ENCODE measurements around the gene NGLY1. TPM values are rescaled to one million over a fixed set of nuclear protein-coding genes. Genes with fewer than 3 reads are reported as not detected.

The NGLY1 gene
- total RNA-seq, 2 experiments from 2014 or later = 86.1 to 135 TPM

- no peaks in the 10 kb centered on the region for H3K9me3 Mint-ChIP-seq (ENCODE audit: low read depth)
- H3K27ac Mint-ChIP-seq = no peak overlapping the region
- H3K4me3 Mint-ChIP-seq = no peak overlapping the region
- DNase-seq (no peak), ATAC-seq (no peak)
- H3K36me3 Mint-ChIP-seq (ENCODE audit: low read depth) = no peaks in the 10 kb centered on the region
- ChIA-PET CTCF (interaction anchor here (2.4 kb wide), 1 partner anchor 10 kb away, joined by 13 read pairs; no protein-coding TSS in a partner anchor), POLR2A (no interaction called here)
- intact Hi-C loops (cut with DNase I, micrococcal nuclease) = no loop called here
- no peaks in the 10 kb centered on the region for H3K4me1 Mint-ChIP-seq
- H3K27me3 Mint-ChIP-seq = peaks cover 13% of the 10 kb centered on the region
These were observed 75.8 kb downstream of the NGLY1 start for GRCh38 chr3:25707268-25707926.

DNA sequence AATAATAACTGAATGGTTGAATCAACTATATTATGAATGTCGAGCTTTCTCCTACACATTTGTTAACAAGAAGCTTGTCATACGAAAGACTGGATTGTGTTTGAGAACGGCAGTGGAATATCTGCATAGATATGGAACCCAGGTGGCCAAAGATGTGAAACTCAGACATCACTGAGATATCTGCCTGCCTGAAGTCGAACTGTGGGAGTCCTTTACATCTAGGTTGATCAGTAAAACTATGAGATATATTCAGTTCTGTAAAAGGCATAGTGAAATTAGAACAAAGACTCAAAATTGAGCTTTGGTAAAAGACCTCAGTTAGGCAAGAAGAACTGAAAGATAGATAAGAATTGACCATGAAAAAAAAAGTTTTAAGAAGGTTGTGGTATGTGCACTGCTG is 77.0 kb downstream of the NGLY1 start:
- Mint-ChIP-seq H3K27me3 (peaks cover 13% of the 10 kb centered on the region), H3K27ac (no peak overlapping the region), H3K4me1 (no peaks in the 10 kb centered on the region), H3K36me3 (ENCODE audit: low read depth) (no peaks in the 10 kb centered on the region), H3K4me3 (no peak overlapping the region), H3K9me3 (ENCODE audit: low read depth) (no peaks in the 10 kb centered on the region)
- DNase-seq (no peak), ATAC-seq (no peak)
- POLR2A ChIA-PET = no interaction called here
- intact Hi-C loops (cut with DNase I, micrococcal nuclease) = no loop called here
- CTCF ChIA-PET = interaction anchor here (0.8 to 2.4 kb wide), 3 partner anchors 8 to 37 kb away, joined by 3 to 13 read pairs (median 3); no protein-coding TSS in a partner anchor

GRCh38 chr3:25697553-25697952 is 85.7 kb downstream of the NGLY1 start:
- CTCF ChIA-PET = interaction anchor here (0.6 to 1.8 kb wide), 4 partner anchors 9 to 1306 kb away, joined by 3 to 13 read pairs (median 5); no protein-coding TSS in a partner anchor

GRCh38 chr3:25695731-25696420 is 87.4 kb downstream of the NGLY1 start:
- no peaks in the 10 kb centered on the region for H3K9me3 Mint-ChIP-seq (ENCODE audit: low read depth)
- ChIA-PET POLR2A (no interaction called here), CTCF (interaction anchor here (0.7 to 1.8 kb wide), 2 partner anchors 11 to 47 kb away, joined by 3 to 6 read pairs; no protein-coding TSS in a partner anchor)
- DNase-seq (no peak), ATAC-seq (no peak)
- peaks cover 8% of the 10 kb centered on the region for H3K27me3 Mint-ChIP-seq
- no peak overlapping the region for H3K4me3 Mint-ChIP-seq
- no peak overlapping the region for H3K27ac Mint-ChIP-seq
- H3K36me3 Mint-ChIP-seq (ENCODE audit: low read depth) = no peaks in the 10 kb centered on the region
- H3K4me1 Mint-ChIP-seq = no peaks in the 10 kb centered on the region
- intact Hi-C loops (cut with DNase I, micrococcal nuclease) = no loop called here

More at GRCh38 chr3:25697553-25697952, 85.7 kb downstream of the NGLY1 start:
- intact Hi-C loops (cut with DNase I, micrococcal nuclease) = no loop called here
- no peak for ATAC-seq
- Mint-ChIP-seq H3K27ac (no peak overlapping the region), H3K4me1 (no peaks in the 10 kb centered on the region), H3K36me3 (ENCODE audit: low read depth) (no peaks in the 10 kb centered on the region), H3K9me3 (ENCODE audit: low read depth) (no peaks in the 10 kb centered on the region), H3K4me3 (no peak overlapping the region), H3K27me3 (peaks cover 2% of the 10 kb centered on the region)
- POLR2A ChIA-PET = interaction anchor here (0.7 kb wide), 1 partner anchor 31 kb away, joined by 4 read pairs; no protein-coding TSS in a partner anchor
- no peak for DNase-seq

GRCh38 chr3:25693238-25693637 is 90.0 kb downstream of the NGLY1 start:
- Mint-ChIP-seq H3K4me3 (no peak overlapping the region), H3K27ac (no peak overlapping the region), H3K36me3 (ENCODE audit: low read depth) (no peaks in the 10 kb centered on the region), H3K9me3 (ENCODE audit: low read depth) (no peaks in the 10 kb centered on the region), H3K27me3 (peaks cover 15% of the 10 kb centered on the region), H3K4me1 (no peaks in the 10 kb centered on the region)
- ChIA-PET CTCF (no interaction called here), POLR2A (no interaction called here)
- ATAC-seq (no peak), DNase-seq (no peak)
- intact Hi-C loops (cut with DNase I, micrococcal nuclease) = no loop called here

GRCh38 chr3:25692341-25692740 is 90.9 kb downstream of the NGLY1 start:
- no peaks in the 10 kb centered on the region for H3K4me1 Mint-ChIP-seq
- H3K27me3 Mint-ChIP-seq = peaks cover 16% of the 10 kb centered on the region
- intact Hi-C loops (cut with DNase I, micrococcal nuclease) = no loop called here
- DNase-seq (no peak), ATAC-seq (no peak)
- POLR2A ChIA-PET = no interaction called here
- H3K4me3 Mint-ChIP-seq = no peak overlapping the region
- no peaks in the 10 kb centered on the region for H3K9me3 Mint-ChIP-seq (ENCODE audit: low read depth)
- no peaks in the 10 kb centered on the region for H3K36me3 Mint-ChIP-seq (ENCODE audit: low read depth)
- no peak overlapping the region for H3K27ac Mint-ChIP-seq
- CTCF ChIA-PET = no interaction called here

DNA sequence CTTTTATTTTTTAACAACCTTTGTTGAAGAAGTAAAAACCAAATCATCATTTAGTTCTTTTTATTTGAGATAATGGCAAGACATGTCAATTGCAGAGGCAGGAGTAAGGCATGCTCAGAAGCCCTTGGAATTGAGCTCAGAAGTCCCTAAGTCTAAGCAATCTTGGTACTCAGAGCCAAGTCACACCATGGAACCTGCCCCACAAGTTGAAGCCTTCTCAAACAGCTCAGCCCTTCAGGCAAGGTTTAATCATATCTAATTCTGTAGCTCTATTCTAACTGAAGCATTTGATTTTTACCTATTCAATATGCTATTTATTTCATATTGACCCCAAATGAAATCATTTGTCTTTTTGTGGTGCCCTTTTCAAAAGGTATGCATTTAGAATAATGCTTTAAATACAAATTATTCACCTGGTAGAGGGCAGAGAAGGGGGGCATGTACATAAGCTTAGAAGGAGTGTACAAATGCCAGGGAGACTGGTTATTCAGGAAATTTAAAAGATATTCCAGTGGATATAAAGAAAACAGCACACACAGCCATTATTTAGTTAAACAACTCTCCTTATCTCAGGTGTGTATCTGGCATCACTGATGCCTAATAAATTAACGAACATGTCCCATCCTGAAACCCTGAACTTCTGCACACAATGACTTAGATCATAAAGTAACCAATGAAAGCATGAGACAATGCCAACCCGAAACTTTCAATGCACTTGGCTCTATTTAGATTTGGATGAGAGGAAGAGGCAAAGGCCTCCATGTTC is 92.3 kb downstream of the NGLY1 start:
- H3K4me3 Mint-ChIP-seq = no peak overlapping the region
- H3K27me3 Mint-ChIP-seq = peaks cover 16% of the 10 kb centered on the region
- H3K4me1 Mint-ChIP-seq = no peaks in the 10 kb centered on the region
- intact Hi-C loops (cut with DNase I, micrococcal nuclease) = no loop called here
- DNase-seq = no peak
- POLR2A ChIA-PET = no interaction called here
- H3K9me3 Mint-ChIP-seq (ENCODE audit: low read depth) = no peaks in the 10 kb centered on the region
- H3K36me3 Mint-ChIP-seq (ENCODE audit: low read depth) = no peaks in the 10 kb centered on the region
- CTCF ChIA-PET = interaction anchor here (0.8 to 0.9 kb wide), 2 partner anchors 13 to 43 kb away, joined by 3 to 5 read pairs; no protein-coding TSS in a partner anchor
- H3K27ac Mint-ChIP-seq = no peak overlapping the region
- ATAC-seq = no peak

- Mint-ChIP-seq H3K27ac (no peak overlapping the region), H3K27me3 (peaks cover 14% of the 10 kb centered on the region), H3K4me3 (no peak overlapping the region), H3K36me3 (ENCODE audit: low read depth) (no peaks in the 10 kb centered on the region), H3K9me3 (ENCODE audit: low read depth) (no peaks in the 10 kb centered on the region), H3K4me1 (no peaks in the 10 kb centered on the region)
- DNase-seq (no peak), ATAC-seq (no peak)
- intact Hi-C loops (cut with DNase I, micrococcal nuclease) = no loop called here
- ChIA-PET POLR2A (no interaction called here), CTCF (no interaction called here)
These were observed 94.0 kb downstream of the NGLY1 start for GRCh38 chr3:25689226-25689625.

- POLR2A ChIA-PET = no interaction called here
- H3K27ac Mint-ChIP-seq = no peak overlapping the region
- H3K27me3 Mint-ChIP-seq = peaks cover 14% of the 10 kb centered on the region
- CTCF ChIA-PET = interaction anchor here (1.3 kb wide), 1 partner anchor 39 kb away, joined by 4 read pairs; no protein-coding TSS in a partner anchor
- DNase-seq = no peak
- no peak for ATAC-seq
- H3K36me3 Mint-ChIP-seq (ENCODE audit: low read depth) = no peaks in the 10 kb centered on the region
- H3K4me3 Mint-ChIP-seq = no peak overlapping the region
- H3K4me1 Mint-ChIP-seq = no peaks in the 10 kb centered on the region
- no peaks in the 10 kb centered on the region for H3K9me3 Mint-ChIP-seq (ENCODE audit: low read depth)
- intact Hi-C loops (cut with DNase I, micrococcal nuclease) = no loop called here
These were observed 95.5 kb downstream of the NGLY1 start for GRCh38 chr3:25687742-25688141.

- Mint-ChIP-seq H3K27ac (no peak overlapping the region), H3K9me3 (ENCODE audit: low read depth) (no peaks in the 10 kb centered on the region), H3K4me1 (no peaks in the 10 kb centered on the region), H3K27me3 (peaks cover 14% of the 10 kb centered on the region), H3K36me3 (ENCODE audit: low read depth) (no peaks in the 10 kb centered on the region), H3K4me3 (no peak overlapping the region)
- intact Hi-C loops (cut with DNase I, micrococcal nuclease) = no loop called here
- POLR2A ChIA-PET = no interaction called here
- CTCF ChIA-PET = interaction anchor here (1.3 kb wide), 1 partner anchor 38 kb away, joined by 4 read pairs; no protein-coding TSS in a partner anchor
- ATAC-seq (no peak), DNase-seq (no peak)
These were observed 96.5 kb downstream of the NGLY1 start for GRCh38 chr3:25686766-25687165.

- no peak for ATAC-seq
- DNase-seq = no peak
- POLR2A ChIA-PET = no interaction called here
- CTCF ChIA-PET = no interaction called here
- intact Hi-C loops (cut with DNase I, micrococcal nuclease) = no loop called here
- Mint-ChIP-seq H3K4me1 (no peaks in the 10 kb centered on the region), H3K4me3 (no peak overlapping the region), H3K36me3 (ENCODE audit: low read depth) (no peaks in the 10 kb centered on the region), H3K27ac (no peak overlapping the region), H3K27me3 (peaks cover 5% of the 10 kb centered on the region), H3K9me3 (ENCODE audit: low read depth) (no peaks in the 10 kb centered on the region)
These were observed 99.4 kb downstream of the NGLY1 start for GRCh38 chr3:25683882-25684281.
